ENCODE results near the gene HOXA1. TPM values are rescaled to one million over a fixed set of nuclear protein-coding genes. Genes with fewer than 3 reads are reported as not detected.
A peak's percentile ranks its signal among the peaks of the same experiment; 100 is the strongest.

Gene HOXA1
- 2.4 TPM for total RNA-seq
- 1.1 TPM for polyA plus RNA-seq (ENCODE audit: insufficient read depth, low read depth, low replicate concordance)
- long read RNA-seq, donor 1: 0 reads
- long read RNA-seq, donor 2: 0 reads
- long read RNA-seq, donor 3: 0 reads
- long read RNA-seq, donor 4: 0 reads
- long read RNA-seq, donor 5: 0 reads
- long read RNA-seq, donor 6: 0 reads
- long read RNA-seq, donor 7, partial matches to known transcripts: 0 of 1 reads
- long read RNA-seq, donor 7, other reads (novel, unspliced or antisense): 0 of 1 reads
- long read RNA-seq, donor 8: 0 reads
- long read RNA-seq, donor 9: 0 reads
- long read RNA-seq, donor 10: 0 reads

DNA sequence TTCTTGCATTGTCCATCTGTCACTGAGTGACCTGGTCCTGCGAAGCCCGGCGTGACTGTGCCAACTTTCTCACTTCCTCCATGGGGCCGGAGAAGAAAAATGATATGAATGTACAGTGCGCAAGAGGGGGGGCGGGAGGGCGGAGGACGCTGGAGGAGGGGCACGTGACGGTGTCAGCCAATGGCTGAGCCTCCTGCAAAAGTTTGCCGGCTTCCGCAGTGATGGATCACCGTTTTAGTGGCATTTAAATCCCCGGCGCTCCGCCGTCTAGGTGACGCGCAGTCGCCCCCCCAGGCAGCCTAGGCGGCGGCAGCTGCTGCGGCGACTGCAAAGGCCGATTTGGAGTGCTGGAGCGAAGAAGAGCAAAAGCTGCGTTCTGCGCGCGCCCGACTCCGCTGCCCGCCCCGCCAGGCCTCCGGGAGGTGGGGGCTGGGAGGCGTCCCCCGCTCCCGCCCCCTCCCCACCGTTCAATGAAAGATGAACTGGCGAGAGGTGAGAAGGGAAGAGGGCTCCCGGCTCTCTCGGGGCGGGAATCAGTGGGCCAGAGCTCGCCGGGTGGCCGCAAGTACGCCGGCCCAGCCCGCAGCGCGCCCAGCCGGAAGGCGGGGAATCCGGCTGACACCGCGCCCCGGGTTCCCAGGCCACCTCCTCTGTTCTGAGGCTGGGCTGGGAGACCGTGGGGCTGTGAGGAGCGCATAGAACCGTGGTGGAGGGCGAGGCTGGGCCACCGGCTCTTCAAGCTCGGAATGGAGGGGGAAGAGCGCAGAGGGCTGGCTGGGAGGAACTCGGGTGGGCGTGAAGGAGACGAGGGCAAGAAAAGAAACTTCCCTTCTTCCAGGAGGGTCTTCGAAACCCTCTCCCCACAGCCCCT, at the start of gene HOXA1:
TSS of gene HOXA1 (minus strand) at position 104 of the 871 bp plus-strand sequence. CDS start at position 16, 88 bp downstream.
- H3K4me3 ChIP-seq (ENCODE audit: low read length in 3 of 3): peak within 1 kb of the TSS; percentile 81 to 90 (median 83)
- no peaks in the 10 kb centered on the region for H3K36me3 ChIP-seq (ENCODE audit: control insufficient read depth in 2 of 3, insufficient read depth in 3 of 3, low read length in 3 of 3)
- TF ChIP-seq, protein P1, sequence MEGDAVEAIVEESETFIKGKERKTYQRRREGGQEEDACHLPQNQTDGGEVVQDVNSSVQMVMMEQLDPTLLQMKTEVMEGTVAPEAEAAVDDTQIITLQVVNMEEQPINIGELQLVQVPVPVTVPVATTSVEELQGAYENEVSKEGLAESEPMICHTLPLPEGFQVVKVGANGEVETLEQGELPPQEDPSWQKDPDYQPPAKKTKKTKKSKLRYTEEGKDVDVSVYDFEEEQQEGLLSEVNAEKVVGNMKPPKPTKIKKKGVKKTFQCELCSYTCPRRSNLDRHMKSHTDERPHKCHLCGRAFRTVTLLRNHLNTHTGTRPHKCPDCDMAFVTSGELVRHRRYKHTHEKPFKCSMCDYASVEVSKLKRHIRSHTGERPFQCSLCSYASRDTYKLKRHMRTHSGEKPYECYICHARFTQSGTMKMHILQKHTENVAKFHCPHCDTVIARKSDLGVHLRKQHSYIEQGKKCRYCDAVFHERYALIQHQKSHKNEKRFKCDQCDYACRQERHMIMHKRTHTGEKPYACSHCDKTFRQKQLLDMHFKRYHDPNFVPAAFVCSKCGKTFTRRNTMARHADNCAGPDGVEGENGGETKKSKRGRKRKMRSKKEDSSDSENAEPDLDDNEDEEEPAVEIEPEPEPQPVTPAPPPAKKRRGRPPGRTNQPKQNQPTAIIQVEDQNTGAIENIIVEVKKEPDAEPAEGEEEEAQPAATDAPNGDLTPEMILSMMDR (IDR thresholded peaks at IDR 0.05; ENCODE audit: borderline replicate concordance, extremely low read depth, insufficient read depth): no peak
- peak; percentile 95 to 97 (median 96) for DNase-seq
- H3K9me3 ChIP-seq (ENCODE audit: control insufficient read depth in 2 of 3, insufficient read depth in 1 of 3, low read length in 3 of 3): no peaks in the 10 kb centered on the region
- H3K9ac ChIP-seq (ENCODE audit: low read length in 3 of 3): peak within 1 kb of the TSS; percentile 70 to 96 (median 88)
- peaks cover 3 to 11% (median 7%) of the 10 kb centered on the region in 3 donors for H3K4me1 ChIP-seq (ENCODE audit: control insufficient read depth in 2 of 3, insufficient read depth in 2 of 3, low read depth in 1 of 3, low read length in 3 of 3)
- H3K27me3 ChIP-seq (ENCODE audit: control insufficient read depth, insufficient read depth, low read length): peaks cover 5% of the 10 kb centered on the region
- peak within 1 kb of the TSS; percentile 94 to 95 for H3K27ac ChIP-seq (ENCODE audit: low read depth in 2 of 2, low read length in 2 of 2)
- no peak for FAIRE-seq
- intact Hi-C loops (cut with DNase I): no loop called here

DNA sequence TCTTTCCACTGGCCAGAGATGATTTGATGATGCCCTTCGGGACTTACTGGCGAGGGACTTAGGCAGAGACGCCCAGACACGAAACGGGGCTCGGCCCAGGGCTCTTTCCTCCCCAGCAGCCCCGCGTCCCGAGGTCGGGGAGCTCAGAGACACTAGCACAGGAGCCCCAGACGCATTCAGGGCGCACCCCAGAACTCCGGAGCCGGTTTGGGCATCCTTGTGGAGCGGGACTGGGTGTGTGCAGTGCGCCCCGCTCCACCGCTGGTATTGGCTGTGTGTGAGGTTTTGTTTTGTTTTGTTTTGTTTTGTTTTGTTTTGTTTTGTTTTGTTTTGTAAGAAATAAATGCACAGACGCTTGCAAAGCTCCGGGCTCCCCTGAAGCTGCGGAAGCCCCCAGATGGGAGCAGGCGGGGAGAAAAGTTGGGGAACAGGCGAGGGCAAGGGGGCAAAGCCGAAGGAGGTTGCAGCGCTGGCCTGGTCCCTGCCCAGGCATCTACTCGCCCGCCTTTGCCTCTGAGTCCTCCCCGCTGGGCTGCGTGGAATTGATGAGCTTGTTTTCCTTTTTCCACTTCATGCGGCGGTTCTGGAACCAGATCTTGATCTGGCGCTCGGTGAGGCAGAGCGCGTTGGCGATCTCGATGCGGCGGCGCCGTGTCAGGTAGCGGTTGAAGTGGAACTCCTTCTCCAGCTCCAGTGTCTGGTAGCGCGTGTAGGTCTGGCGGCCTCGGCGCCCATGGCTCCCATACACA, 49.5 kb upstream of the HOXA1 start:
- H3K36me3 ChIP-seq (ENCODE audit: control insufficient read depth in 2 of 3, insufficient read depth in 3 of 3, low read length in 3 of 3): peaks cover 2 to 12% (median 7%) of the 10 kb centered on the region in 3 donors
- peaks cover 0 to 14% (median 10%) of the 10 kb centered on the region in 3 donors for H3K4me1 ChIP-seq (ENCODE audit: control insufficient read depth in 2 of 3, insufficient read depth in 2 of 3, low read depth in 1 of 3, low read length in 3 of 3)
- H3K9me3 ChIP-seq (ENCODE audit: control insufficient read depth in 2 of 3, insufficient read depth in 1 of 3, low read length in 3 of 3): no peaks in the 10 kb centered on the region
- peak overlapping the region; percentile 97 to 98 for H3K27ac ChIP-seq (ENCODE audit: low read depth in 2 of 2, low read length in 2 of 2)
- no peak for FAIRE-seq
- peak in 3 of 5 donors; percentile 48 to 76 (median 64) for DNase-seq
- H3K4me3 ChIP-seq (ENCODE audit: low read length in 3 of 3): peak overlapping the region in 1 of 3 donors; percentile 83
- TF ChIP-seq, protein P1 (IDR thresholded peaks at IDR 0.05; ENCODE audit: borderline replicate concordance, extremely low read depth, insufficient read depth): no peak
- intact Hi-C loops (cut with DNase I): no loop called here
- H3K9ac ChIP-seq (ENCODE audit: low read length in 3 of 3): peak overlapping the region; percentile 5 to 73 (median 48)
- H3K27me3 ChIP-seq (ENCODE audit: control insufficient read depth, insufficient read depth, low read length): no peaks in the 10 kb centered on the region

DNA sequence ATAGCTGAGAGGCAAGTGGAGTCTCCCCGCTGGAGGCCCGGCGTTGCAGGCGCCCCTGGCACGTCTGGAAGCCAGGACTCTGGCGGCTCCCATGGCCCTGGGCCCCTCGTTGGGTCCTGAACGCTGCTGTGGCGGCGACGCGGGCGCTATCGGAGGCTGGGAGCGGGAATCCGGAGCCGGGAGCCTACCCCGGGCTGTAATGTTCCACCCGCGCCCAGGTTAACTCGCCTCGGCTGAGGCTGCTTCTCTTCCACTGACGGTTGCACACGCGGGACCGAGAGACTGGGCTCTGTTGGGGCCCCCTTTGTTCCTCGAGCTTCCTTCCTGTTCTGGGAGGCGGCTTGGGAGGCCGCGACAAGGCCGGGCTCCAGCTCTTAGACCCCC, 49.0 kb upstream of the HOXA1 start:
- Histone ChIP-seq H3K36me3 (ENCODE audit: control insufficient read depth in 2 of 3, insufficient read depth in 3 of 3, low read length in 3 of 3) (peaks cover 2 to 12% (median 7%) of the 10 kb centered on the region in 3 donors), H3K9me3 (ENCODE audit: control insufficient read depth in 2 of 3, insufficient read depth in 1 of 3, low read length in 3 of 3) (no peaks in the 10 kb centered on the region), H3K4me1 (ENCODE audit: control insufficient read depth in 2 of 3, insufficient read depth in 2 of 3, low read depth in 1 of 3, low read length in 3 of 3) (peaks cover 0 to 14% (median 10%) of the 10 kb centered on the region in 3 donors), H3K27me3 (ENCODE audit: control insufficient read depth, insufficient read depth, low read length) (no peaks in the 10 kb centered on the region), H3K27ac (ENCODE audit: low read depth in 2 of 2, low read length in 2 of 2) (peak overlapping the region; percentile 97), H3K9ac (ENCODE audit: low read length in 3 of 3) (peak overlapping the region in 2 of 3 donors; percentile 48 to 97), H3K4me3 (ENCODE audit: low read length in 3 of 3) (peak overlapping the region in 1 of 3 donors; percentile 83)
- TF ChIP-seq, protein P1 (IDR thresholded peaks at IDR 0.05; ENCODE audit: borderline replicate concordance, extremely low read depth, insufficient read depth): no peak
- FAIRE-seq (no peak), DNase-seq (peak in 3 of 5 donors; percentile 26 to 73 (median 64))
- intact Hi-C loops (cut with DNase I): no loop called here

Measured in kidney (tissue), 22 donors.